K562 (cell line): Measurements from ENCODE around the gene CNPY4. TPM values are rescaled to one million over a fixed set of nuclear protein-coding genes. Genes with fewer than 3 reads are reported as not detected.

Source experiments
- BCLAF1 ChIP-seq, 2 experiments: fragments of 450-650 bp in 1 of 2; IDR thresholded peaks; 2 replicates each; pipeline ENCODE4 v1.6.1; 2011 to 2017; ENCODE audit warnings: low read depth in 2 of 2, antibody characterized with exemption in 1 of 2, borderline replicate concordance in 1 of 2, low read length in 1 of 2, mild to moderate bottlenecking in 1 of 2, mixed read lengths in 1 of 2; ENCODE audit not compliant: control insufficient read depth in 1 of 2
- EGR1 ChIP-seq: fragments of 450-650 bp; conservative IDR thresholded peaks from 2 replicates; pipeline ENCODE4 v1.6.1; 2017; ENCODE audit warnings: mild to moderate bottlenecking
- FOXA3 ChIP-seq, 2 experiments: fragments of 450-650 bp in 1 of 2; sonication (generic) in 1 of 2; formaldehyde crosslinking; IDR thresholded peaks in 1 of 2; conservative IDR thresholded peaks in 1 of 2; 2 replicates each; pipeline versions ENCODE4 v1.4.0 to v1.8.0; 2020 to 2022; ENCODE audit warnings: mild to moderate bottlenecking in 2 of 2, missing genetic modification reagents in 1 of 2
- IRF9 ChIP-seq: fragments of 450-650 bp; IDR thresholded peaks from 2 replicates; pipeline ENCODE4 v1.6.1; 2016; ENCODE audit warnings: missing biosample characterization, missing genetic modification characterization
- MNT ChIP-seq, 2 experiments: fragments of 450-650 bp; conservative IDR thresholded peaks; 2 replicates each; pipeline ENCODE4 v1.6.1; 2017; ENCODE audit warnings: mild to moderate bottlenecking in 2 of 2, moderate library complexity in 2 of 2
- RBM22 ChIP-seq: fragments of 200-400 bp; formaldehyde crosslinking; IDR thresholded peaks from 2 replicates; pipeline ENCODE4 v1.6.1; 2018; ENCODE audit warnings: low read length, low read depth; ENCODE audit not compliant: poor library complexity, severe bottlenecking
- SETDB1 ChIP-seq: IDR thresholded peaks from one replicate; pipeline ENCODE4 v1.6.1; 2012; ENCODE audit warnings: low read length, control low read depth, inconsistent platforms
- SRSF3 ChIP-seq: fragments of 200-400 bp; formaldehyde crosslinking; IDR thresholded peaks from 2 replicates; pipeline ENCODE4 v1.6.1; 2016; ENCODE audit warnings: mild to moderate bottlenecking, low read length, moderate library complexity; ENCODE audit not compliant: insufficient read depth
- TCF7L2 ChIP-seq: fragments of 150-350 bp; IDR thresholded peaks from 2 replicates; pipeline ENCODE4 v1.6.1; 2016; ENCODE audit warnings: low read depth, mild to moderate bottlenecking, low read length, moderate library complexity
- TEAD1 ChIP-seq, 2 experiments: fragments of 450-650 bp in 1 of 2; sonication (generic) in 1 of 2; formaldehyde crosslinking; IDR thresholded peaks; 2 replicates each; pipeline versions ENCODE4 v1.4.0 to v1.8.0; 2020 to 2022; ENCODE audit warnings: mild to moderate bottlenecking in 2 of 2, missing genetic modification reagents in 1 of 2
- TFAM ChIP-seq: fragments of 250-450 bp; sonication (Bioruptor Pico); conservative IDR thresholded peaks from 2 replicates; pipeline ENCODE4 v1.5.0; 2021; ENCODE audit warnings: mild to moderate bottlenecking, moderate library complexity
- ZFPM2 ChIP-seq: fragments of 250-450 bp; sonication (Bioruptor Pico); IDR thresholded peaks from 2 replicates; pipeline ENCODE4 v1.5.1; 2022; ENCODE audit warnings: mild to moderate bottlenecking
- ZNF124 ChIP-seq: sonication (generic); formaldehyde crosslinking; IDR thresholded peaks from 2 replicates; pipeline ENCODE4 v1.8.1; 2022; ENCODE audit warnings: missing genetic modification reagents
- ZNF133 ChIP-seq: fragments of 250-450 bp; sonication (Bioruptor Pico); IDR thresholded peaks from 2 replicates; pipeline ENCODE4 v1.4.0; 2020; ENCODE audit warnings: mild to moderate bottlenecking
- ZNF311 ChIP-seq: fragments of 250-450 bp; sonication (Bioruptor Pico); IDR thresholded peaks from 2 replicates; pipeline ENCODE4 v1.4.0; 2020; ENCODE audit warnings: mild to moderate bottlenecking, moderate library complexity
- ZNF77 ChIP-seq: fragments of 250-450 bp; sonication (Bioruptor Pico); IDR thresholded peaks from 2 replicates; pipeline ENCODE4 v1.5.0; 2020
- polyA plus RNA-seq, 8 experiments: library from polyadenylated mRNA; depleted of rRNA in 4 of 8; stranded (reverse) in 5 of 8; unstranded in 3 of 8; fragments of >200 nt; fragmentation: Nextera tagmentation in 2 of 8; fragmentation: Illumina TruSeq in 1 of 8; extraction: Ambion mirVana in 2 of 8; extraction: Trizol in 1 of 8; gene quantifications; 2 replicates each; pipeline versions ENCODE4 v1.2.1 to v1.2.3, GENCODE V29; 2011 to 2014; ENCODE audit warnings: inconsistent platforms in 1 of 8, missing spikeins in 1 of 8
- total RNA-seq, 7 experiments: library from RNA; depleted of rRNA in 6 of 7; stranded (reverse); fragments of >200 nt in 6 of 7; fragmentation: Illumina TruSeq in 2 of 7; extraction: Trizol in 2 of 7; gene quantifications; 2 replicates each; pipeline versions ENCODE4 v1.2.1 to v1.2.3, GENCODE V29; 2011 to 2021; ENCODE audit warnings: low replicate concordance in 1 of 7
- TF ChIP-seq, protein P1 (sequence below): fragments of 450-650 bp; conservative IDR thresholded peaks from 2 replicates; pipeline ENCODE4 v1.6.1; 2016; ENCODE audit warnings: missing genetic modification characterization, low read depth, mild to moderate bottlenecking, missing compliant biosample characterization, moderate library complexity

CNPY4 gene
- total and polyA plus RNA-seq, 9 of the 15 experiments (the other 6 are each of a cell fraction or from before 2014, with no cell fraction given), result 1.9 to 11.2 (median 7.0) TPM

GRCh38 chr7:100158229-100159098 is 39.0 kb downstream of the CNPY4 start, which contains the start of gene TRAPPC14 (continued):
- TF ChIP-seq SRSF3 (no peak), TFAM (CRISPR knock-in tag) (no peak), ZNF133 (CRISPR knock-in tag) (no peak), ZNF77 (CRISPR knock-in tag) (no peak), ZFPM2 (CRISPR knock-in tag) (0 out of 2 replicates have a peak, but pooled peaks have one; percentile 90), IRF9 (tag) (0 out of 2 replicates have a peak, but pooled peaks have one; percentile 43), EGR1 (peak; percentile 87), RBM22 (peak; percentile 84), ZNF311 (CRISPR knock-in tag) (no peak), TEAD1 (CRISPR knock-in tag; IDR thresholded peaks at IDR 0.05) (peak; percentile 79 to 94; a peak in 3 of 4 replicates), TCF7L2 (no peak), BCLAF1 (IDR thresholded peaks at IDR 0.05; ENCODE audit: borderline replicate concordance in 1 of 2, control insufficient read depth in 1 of 2, low read depth in 2 of 2, low read length in 1 of 2) (no peak), FOXA3 (CRISPR knock-in tag; conservative IDR thresholded peaks at IDR 0.05 in 1 of 2, IDR thresholded peaks at IDR 0.05 in 1 of 2) (no peak), ZNF124 (no peak), SETDB1 (no peak), MNT (conservative IDR thresholded peaks at IDR 0.05) (peak; percentile 66 to 85)
- TF ChIP-seq, protein P1, sequence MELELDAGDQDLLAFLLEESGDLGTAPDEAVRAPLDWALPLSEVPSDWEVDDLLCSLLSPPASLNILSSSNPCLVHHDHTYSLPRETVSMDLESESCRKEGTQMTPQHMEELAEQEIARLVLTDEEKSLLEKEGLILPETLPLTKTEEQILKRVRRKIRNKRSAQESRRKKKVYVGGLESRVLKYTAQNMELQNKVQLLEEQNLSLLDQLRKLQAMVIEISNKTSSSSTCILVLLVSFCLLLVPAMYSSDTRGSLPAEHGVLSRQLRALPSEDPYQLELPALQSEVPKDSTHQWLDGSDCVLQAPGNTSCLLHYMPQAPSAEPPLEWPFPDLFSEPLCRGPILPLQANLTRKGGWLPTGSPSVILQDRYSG (tag), result no peak
